ENCODE data around the gene ABHD16A.

The ABHD16A gene

DNA sequence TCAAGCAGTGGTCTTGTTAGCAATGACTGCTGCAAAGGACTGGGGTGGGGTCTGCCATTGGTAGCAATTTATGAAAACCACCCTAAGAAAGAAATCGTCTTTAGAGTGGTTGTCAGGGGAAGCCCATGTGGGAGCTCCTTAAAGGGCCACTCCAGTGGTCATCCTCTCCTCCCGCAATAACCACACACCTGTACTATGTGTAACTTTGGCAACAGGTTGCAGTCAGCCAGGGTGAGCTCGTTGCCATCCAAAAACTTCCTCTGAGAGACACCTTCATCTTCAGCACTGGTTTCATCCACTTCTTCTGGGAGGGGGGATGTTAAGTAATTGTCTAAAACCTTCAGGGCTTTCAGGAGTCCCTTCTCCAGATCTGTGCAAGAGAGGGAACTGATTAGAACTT lies 28.9 kb upstream of the ABHD16A start:
- no peak for DNase-seq (ENCODE audit: low read depth in 3 of 3, low spot score in 1 of 3)

DNA sequence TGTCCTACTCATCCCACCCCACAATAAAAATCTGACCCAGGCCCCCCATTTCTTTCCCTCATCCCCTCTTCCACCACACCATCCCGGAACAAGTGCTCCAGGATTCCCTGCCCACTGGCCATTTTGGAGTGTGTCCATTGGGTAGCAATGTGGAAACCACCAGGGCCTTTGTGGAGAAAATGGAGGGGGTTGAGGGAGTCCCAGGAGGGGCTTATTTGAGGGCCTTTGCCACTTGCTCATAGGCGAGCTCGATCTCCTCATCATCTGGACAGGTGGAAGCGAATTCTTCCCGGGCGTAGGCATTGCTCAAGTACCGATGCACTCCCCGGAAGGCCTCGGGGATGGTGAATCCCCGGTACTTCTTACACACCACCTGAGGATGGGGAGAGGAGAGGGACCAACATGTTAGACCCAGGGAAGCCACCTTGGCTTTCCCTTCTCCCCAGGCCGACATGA lies 27.5 kb upstream of the ABHD16A start:
- no peak for DNase-seq (ENCODE audit: low read depth in 3 of 3, low spot score in 1 of 3)

DNA sequence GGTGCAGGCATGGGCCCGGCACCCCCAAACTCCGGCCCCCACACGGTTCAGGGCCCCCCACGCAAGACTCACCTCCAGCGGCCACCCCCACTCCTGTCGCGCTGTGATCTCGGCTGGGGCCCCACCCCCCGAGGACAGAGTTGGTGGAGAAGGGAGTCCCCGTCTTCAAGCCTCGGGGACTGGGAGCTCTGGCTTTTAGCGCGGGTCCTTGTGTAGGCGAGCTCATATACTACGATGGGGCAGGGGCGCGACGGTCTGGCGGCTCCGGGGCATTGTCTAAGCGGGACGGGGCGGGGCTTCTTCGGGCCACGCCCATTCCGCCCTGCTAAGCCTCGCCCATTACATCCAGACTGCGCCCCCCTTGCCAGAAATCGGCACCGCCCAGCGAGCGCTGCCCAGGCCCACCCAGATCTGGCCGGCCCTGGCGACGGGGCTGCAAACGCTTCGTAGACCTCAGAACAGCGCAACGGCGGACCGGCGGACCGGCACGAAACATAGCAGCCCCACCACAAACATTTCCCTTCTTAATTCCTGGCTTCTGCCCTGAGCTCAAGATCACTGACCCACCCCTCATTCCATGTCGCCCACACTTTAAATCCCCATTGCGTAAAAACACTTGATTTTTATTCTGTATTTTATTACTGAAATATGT lies 27.0 kb upstream of the ABHD16A start:
- DNase-seq (ENCODE audit: low read depth in 3 of 3, low spot score in 1 of 3) = peak in 1 of 3 donors; percentile 56

DNA sequence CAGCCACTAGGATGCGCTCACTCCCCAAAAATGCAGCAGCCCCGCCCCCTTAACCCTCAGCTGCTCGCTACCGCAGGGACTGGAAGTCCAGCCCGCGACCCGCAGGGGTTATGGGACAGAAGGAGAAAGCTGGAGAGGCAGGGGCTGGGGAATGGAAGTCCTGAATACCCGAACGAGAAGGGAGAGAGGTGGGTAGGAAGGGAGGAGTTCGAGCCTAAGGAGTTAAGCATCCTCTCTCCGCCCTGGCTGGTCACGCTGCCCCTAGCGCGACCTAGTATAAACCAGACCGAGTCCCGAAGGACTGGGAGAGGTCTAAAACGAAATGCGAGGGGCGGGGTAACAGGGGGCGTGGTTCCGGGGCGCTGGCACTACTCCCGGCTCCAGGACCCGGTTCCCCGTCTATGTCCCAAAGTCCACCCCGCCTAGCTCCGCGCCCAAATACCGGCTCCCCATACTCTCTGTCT lies 26.4 kb upstream of the ABHD16A start:
- peak in 2 of 3 donors; percentile 64 to 73 for DNase-seq (ENCODE audit: low read depth in 3 of 3, low spot score in 1 of 3)

DNA sequence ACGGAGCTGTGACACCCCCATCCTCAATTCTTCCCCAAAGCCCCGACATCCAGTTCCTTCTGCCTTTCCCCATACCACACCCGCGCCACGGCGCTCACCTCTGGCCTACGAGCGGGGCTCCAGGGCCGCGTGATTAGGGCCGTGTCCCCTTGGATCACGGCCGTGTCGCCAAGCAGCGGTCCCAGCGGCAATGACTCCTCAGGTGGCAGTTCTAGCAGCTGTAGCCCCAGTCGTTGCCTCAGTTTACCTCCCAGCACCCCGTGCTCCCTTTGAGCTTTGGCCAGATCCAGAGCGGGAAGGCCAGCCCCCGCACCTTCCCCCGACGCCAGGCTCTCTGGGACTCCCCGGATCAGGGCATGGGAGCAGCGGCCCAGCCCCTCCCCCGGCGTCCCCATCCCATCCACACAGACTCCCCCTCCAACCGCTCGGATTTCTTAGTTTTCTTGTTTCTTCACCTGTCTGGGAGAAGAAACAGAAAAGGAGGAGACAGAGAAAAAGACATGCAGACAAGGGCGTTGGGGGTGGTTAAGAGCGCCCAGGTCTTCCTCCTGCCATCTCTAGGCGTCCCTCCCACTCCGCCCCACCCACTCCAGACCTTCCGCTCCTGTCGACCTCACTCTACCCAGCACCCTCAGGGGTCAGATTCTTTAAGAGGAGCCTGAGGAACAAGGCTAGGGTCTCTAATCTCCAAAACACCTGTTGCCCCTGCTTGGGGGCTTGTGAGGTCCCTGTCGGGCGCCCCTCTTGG lies 25.8 kb upstream of the ABHD16A start, which contains the start of gene DDAH2:
Gene DDAH2 (minus strand): TSS at position 533 of the 748 bp plus-strand sequence. CDS start 138 bp downstream, at position 395.
- no peak for DNase-seq (ENCODE audit: low read depth in 3 of 3, low spot score in 1 of 3)

DNA sequence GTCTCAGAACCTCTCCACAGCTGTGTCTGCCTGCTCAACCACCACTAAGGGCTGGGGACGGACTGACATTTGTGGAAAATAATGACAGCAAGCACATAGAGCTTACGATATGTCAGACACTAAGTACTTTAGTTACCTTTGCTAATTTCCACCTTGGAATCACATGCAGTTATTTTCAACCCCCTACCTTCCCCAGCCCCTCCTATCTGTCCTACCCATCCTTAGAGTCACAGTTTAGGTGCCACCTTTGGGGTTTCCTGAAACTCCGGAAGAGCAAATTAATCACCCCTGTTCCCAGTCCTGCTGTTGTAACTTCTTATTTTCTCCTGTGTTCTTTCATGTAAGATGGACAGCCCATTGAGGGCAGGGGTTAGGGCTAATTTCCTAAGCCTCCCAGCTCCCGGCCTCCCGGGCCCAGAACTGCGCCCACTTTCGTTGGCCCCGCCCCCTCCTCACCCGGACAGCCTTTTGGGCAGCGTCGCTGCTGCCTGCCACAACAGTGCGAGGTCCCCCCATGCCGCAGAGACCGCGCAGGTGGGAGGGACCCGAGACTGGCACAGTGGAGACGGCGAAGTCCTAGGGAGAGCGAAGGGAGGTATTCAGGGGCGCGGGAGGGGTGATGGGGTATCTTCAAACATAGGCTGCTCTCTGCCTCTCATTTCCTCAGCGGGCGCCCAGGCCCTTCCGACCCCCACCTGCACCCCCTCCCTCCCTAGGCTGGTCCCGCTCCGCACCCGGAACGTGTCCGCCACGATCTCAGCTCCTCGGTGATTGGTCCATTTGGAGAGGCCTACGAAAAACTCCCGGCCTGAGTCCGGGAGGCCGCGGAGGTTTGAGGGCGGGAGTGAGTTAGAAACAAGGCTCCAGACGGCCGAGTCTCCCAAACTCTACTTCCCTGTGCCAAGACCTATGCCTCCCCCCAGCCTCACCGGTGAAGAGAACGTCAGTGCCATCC lies 24.9 kb upstream of the ABHD16A start:
- DNase-seq (ENCODE audit: low read depth in 3 of 3, low spot score in 1 of 3) = no peak

DNA sequence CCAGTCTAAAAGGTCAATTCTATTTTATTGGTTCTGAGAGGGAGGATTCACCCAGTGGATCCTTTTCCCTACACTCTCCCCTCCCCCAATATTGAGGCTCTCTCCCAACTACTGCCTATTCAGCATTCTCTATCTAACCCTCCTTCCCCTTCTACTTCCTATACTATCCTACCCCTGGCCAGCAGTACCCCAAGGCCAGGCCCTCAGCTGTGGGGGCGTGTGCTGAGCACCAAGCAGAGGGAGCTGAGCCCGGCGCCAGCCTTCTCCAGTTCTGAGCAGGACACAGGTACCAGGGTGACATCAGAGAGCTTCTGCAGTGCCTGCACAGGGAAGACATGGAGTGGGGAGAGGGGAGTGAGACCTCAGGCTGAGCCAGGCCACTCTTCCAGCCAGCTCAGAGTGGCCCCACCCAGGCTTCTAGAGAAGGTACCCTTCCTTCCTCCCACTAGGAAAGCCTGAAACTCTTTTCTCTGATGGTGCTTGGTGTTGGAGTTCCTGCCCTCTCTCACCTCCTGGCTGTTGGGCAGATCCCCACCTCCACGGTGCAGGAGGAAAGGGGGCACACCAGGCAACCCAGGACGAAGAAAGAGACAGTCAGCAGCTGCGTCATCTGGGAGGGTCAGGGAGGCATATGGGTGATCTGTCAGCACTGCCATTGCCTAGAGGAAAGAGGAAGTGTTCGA lies 24.1 kb upstream of the ABHD16A start:
- DNase-seq (ENCODE audit: low read depth in 3 of 3, low spot score in 1 of 3) = no peak

DNA sequence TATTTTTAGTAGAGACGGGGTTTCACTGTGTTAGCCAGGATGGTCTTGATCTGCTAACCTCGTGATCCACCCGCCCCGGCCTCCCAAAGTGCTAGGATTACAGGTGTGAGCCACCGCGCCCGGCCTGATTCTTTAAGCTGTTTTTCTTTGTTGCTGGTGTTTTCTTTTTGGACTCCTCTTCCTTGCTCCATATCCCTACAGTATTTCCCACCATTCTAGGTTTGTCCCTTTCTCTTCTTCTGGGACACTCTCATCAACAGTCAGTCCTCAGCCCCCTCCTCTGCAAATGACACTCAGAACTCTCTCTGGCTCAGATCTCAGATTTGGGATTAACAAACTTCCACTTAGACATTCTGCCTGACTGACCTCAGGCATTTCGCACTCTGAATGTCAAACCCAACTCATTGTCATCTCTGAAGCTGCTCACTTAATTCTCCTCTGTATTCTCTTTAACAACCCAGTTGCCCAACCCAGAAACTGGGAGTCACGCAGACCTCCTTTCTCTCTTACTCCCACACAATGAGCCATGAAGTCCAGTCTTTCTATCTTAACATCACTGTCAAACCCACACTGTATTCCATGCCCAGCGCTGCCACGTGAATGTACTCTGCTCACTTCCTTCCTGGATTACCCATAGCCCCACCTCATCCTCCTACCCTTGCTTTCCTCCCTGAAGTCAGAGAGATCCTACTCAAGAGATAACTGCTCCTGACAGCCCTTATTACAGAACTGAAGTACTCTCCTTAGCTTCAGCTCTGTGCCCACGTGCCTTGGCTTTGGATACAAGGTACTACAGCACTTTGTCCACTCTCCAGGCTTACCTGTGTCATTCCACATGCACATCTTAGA lies 22.6 kb upstream of the ABHD16A start:
- no peak for DNase-seq (ENCODE audit: low read depth in 3 of 3, low spot score in 1 of 3)

DNA sequence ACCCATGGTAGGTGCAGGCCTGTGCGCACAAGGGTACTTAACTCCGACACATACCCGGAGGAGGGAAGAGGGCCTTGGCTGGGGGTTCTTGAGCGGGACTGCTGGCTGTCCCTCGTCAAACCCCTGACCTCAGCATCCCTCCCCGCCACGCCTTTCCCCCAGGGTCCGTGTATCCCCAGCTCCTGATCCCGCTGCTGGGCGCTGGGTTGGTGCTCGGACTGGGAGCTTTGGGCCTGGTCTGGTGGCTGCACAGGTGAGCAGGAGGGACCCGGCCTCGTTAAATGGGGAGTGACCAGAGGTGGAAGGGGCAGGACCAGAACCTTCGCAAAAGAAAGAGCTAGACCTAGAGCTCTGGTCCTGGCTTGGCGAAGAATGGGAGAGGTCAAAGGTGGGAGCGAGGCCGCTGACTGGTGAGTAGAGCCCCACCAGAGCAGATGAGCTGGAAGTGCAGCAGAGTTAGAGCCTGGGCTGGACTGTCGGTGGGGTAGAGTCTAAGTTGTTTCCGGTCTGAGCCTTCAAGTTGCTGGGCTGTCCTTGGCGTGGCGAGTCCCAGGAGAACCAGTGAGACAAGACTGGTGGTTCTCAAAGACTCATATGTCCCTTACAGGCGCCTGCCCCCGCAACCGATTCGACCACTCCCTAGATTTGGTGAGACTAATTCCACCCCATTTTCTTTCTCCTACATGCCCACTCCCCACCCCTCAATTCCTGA lies 21.0 kb upstream of the ABHD16A start:
- no peak for DNase-seq (ENCODE audit: low read depth in 3 of 3, low spot score in 1 of 3)

DNA sequence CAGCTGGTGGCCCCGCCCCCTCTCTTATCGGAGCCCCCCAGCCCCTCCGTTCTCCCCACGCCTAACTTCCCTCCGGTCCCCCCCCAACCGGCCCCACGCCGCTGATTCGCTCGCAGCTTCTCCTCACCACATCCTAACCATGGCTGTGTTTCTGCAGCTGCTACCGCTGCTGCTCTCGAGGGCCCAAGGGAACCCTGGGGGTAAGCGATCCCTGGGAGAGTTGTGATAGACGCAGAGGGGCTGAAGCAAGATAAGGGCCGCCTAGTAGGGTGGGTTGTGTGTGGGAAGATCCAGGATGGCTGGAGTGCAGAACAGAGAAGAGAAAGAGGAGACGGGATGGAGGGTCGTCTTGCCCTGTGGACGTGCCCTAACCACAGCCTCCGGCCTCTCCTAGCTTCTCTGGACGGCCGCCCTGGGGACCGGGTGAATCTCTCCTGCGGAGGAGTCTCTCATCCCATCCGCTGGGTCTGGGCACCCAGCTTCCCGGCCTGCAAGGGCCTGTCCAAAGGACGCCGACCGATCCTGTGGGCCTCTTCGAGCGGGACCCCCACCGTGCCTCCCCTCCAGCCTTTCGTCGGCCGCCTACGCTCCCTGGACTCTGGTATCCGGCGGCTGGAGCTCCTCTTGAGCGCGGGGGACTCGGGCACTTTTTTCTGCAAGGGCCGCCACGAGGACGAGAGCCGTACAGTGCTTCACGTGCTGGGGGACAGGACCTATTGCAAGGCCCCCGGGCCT lies 20.3 kb upstream of the ABHD16A start, which contains the start of gene MPIG6B:
Gene MPIG6B (plus strand): TSS at position 129 of the 735 bp plus-strand sequence. CDS start 11 bp downstream, at position 140.
- DNase-seq (ENCODE audit: low read depth in 3 of 3, low spot score in 1 of 3) = no peak

DNA sequence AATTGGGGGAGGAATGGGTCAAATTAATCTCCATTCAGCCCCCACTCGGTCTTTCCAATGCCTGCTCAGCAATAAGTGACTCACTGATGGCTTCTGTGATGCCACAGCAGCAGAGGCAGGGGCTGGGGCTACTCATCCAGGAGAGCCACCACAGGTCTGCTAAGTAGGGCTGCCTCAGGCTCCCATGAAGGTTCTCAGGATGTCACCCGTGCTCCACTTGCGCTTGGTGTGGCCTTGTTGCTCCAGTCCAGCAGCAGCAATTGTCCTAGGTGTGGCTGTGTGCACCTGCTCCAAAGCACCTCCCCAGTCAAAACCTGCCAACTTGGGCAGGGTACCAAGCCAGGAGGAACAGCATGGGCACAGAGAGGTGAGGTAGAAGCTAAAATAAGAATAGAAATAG lies 19.0 kb upstream of the ABHD16A start:
- no peak for DNase-seq (ENCODE audit: low read depth in 3 of 3, low spot score in 1 of 3)

DNA sequence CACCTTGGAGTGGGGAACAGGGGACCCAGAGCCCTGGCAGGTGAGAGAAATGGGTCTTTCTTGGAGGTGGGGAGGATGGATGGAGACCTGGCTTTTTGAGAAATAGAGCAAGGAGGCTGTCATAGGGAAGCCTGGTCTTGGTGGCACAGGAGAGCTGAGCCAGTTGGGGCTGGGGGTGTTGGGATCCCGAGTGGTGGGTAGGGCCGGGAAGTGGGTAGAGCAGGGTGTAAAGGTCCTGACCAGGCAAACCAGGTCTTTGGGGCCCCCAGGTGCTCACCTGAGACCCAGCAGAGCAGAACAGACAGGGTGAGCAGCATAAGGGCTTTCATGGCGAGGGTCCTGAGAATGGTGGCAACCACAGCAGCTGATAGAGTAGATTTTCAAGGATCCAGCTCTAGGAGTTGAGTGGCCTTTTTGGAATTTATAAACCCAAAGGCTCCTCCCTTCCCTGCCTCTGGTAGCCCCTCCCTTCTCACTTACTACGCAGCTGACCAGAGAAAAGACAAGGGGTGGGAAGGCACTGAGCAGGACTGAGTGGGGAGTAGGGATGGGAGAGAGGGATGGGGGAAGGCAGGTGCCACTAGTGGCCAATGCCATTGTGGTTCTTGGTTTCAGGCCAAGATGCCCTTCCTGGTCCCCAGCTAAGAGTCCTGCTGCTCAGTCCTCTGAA lies 18.4 kb upstream of the ABHD16A start, which contains the start of gene LY6G6C:
Gene LY6G6C (minus strand): TSS at position 396 of the 670 bp plus-strand sequence. CDS start 67 bp downstream, at position 329.
- no peak for DNase-seq (ENCODE audit: low read depth in 3 of 3, low spot score in 1 of 3)

DNA sequence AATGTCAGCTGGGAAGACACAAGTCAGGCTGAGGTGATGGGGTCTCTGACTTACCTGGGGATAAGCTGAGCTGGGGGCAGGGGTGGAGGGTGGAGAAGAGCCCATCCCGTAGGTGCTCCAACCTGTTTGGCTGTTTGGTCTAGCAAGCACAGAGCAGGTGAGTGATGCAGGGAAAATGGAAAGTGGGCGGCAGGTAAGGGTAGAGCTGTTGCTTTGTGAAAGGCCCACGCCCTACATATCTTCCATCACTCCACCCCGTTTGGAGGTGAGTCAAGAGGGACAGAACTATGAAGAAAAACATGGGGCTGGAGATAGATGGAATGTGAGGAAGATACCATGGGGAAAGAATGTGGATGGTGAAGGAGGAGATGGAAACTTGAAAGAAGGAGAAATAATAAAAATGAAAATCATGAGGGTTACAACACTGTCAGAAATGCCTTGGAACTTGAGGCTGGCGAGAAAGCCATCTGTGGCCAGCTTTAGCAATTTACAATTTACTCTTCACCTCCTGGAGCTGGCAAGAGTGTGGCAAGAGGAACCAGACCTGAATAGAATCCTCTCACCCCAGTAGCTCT lies 17.2 kb upstream of the ABHD16A start:
- DNase-seq (ENCODE audit: low read depth in 3 of 3, low spot score in 1 of 3) = no peak

DNA sequence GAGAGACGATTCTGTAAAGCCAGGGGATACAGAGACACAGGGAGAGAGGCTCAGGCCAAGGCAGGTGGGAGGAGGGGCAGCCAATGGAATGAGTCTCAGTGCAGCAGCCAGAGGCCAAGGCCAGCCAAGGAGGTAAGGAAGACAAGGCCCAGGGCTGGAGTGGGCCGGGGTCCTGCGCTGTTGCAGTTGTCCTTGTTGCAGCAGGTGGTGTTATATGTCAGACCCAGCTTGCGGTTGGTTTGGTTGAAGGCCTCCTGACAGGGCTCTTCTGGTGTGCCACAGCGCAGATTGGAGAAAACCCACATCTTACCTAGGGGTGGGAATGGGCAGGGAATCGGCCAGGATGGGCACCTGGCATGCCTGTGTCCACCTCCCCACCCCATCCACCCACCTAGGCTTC lies 15.9 kb upstream of the ABHD16A start:
- no peak for DNase-seq (ENCODE audit: low read depth in 3 of 3, low spot score in 1 of 3)

DNA sequence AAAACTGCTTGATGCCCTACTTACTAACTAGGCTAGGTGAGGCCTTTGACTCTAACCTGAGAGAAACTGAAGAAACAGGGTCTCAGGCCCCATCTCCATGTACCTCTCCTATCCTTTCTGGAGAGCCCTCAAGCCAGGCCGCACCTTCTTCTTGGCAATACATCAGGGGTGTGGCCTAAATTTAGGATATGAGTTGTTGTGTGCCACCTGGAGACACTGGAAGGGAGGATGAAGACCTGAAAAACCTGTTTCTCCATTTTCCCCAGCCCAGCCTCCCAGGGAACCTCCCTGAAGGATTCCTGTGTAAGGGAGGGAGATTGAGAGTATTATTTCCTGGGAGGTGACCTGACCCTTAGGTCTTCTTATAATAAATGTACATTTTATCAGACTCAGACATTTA lies 15.1 kb upstream of the ABHD16A start:
- no peak for DNase-seq (ENCODE audit: low read depth in 3 of 3, low spot score in 1 of 3)

DNA sequence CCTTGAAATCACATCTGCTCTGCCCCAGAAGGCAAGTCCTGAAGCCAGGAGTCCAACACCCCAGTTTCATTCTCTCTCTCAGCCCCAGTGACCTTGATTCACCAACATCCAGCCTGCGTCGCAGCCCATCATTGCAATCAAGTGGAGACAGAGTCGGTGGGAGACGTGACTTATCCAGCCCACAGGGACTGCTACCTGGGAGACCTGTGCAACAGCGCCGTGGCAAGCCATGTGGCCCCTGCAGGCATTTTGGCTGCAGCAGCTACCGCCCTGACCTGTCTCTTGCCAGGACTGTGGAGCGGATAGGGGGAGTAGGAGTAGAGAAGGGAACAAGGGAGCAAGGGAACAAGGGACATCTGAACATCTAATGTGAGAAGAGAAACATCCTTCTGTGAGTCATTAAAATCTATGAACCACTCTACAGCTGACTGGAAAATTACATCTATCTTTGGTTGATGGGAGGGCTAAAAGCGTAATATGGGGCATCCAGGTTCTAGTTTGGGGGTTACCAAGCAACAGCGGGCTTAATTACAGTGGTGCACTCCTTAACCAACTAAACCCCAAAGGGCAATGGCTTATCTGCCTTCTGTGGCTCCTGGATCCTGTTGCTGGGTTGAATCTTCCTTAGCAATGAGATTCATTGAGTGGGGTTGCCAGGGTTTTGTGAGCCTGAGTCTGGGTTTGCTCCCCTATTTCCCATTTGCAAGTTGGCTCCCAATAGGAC lies 14.5 kb upstream of the ABHD16A start:
- no peak for DNase-seq (ENCODE audit: low read depth in 3 of 3, low spot score in 1 of 3)
